Type B pancreatic cell (in vitro differentiated cells): ENCODE data around the gene NPTX2. TPM values are rescaled to one million over a fixed set of nuclear protein-coding genes. Genes with fewer than 3 reads are reported as not detected.

ENCODE experiments used
- DNase-seq: peaks from one replicate; pipeline ENCODE4 v3.0.0; 2021; ENCODE audit warnings: mixed read lengths; ENCODE audit not compliant: unreplicated experiment; ENCODE audit errors: extremely low spot score
- H3K27ac Mint-ChIP-seq: 2 replicates; pipeline ENCODE4 v1.8.0; 2021; ENCODE audit warnings: mild to moderate bottlenecking, mixed read lengths
- H3K27me3 Mint-ChIP-seq: 2 replicates; pipeline ENCODE4 v1.8.0; 2021; ENCODE audit warnings: mixed read lengths
- H3K36me3 Mint-ChIP-seq: 2 replicates; pipeline ENCODE4 v1.8.0; 2021; ENCODE audit warnings: mixed read lengths
- H3K4me1 Mint-ChIP-seq: one replicate; pipeline ENCODE4 v1.8.0; 2021; ENCODE audit warnings: mixed read lengths; ENCODE audit not compliant: unreplicated experiment
- H3K4me3 Mint-ChIP-seq: 2 replicates; pipeline ENCODE4 v1.8.0; 2021; ENCODE audit warnings: mild to moderate bottlenecking, mixed read lengths
- H3K9me3 Mint-ChIP-seq: 2 replicates; pipeline ENCODE4 v1.8.0; 2021; ENCODE audit warnings: mixed read lengths
- CTCF ChIP-seq: fragments of 200-600 bp; sonication (generic); conservative IDR thresholded peaks from 2 replicates; pipeline ENCODE4 v1.5.0; 2021; ENCODE audit warnings: antibody characterized with exemption, mild to moderate bottlenecking
- total RNA-seq: library from RNA; stranded (reverse); gene quantifications from 2 replicates; pipeline ENCODE4 v1.2.1, GENCODE V29; 2021; ENCODE audit warnings: low replicate concordance

Gene NPTX2
- total RNA-seq, 1 donor from 2014 or later, result 14.2 TPM

- peaks cover 8% of the 10 kb centered on the region for H3K9me3 Mint-ChIP-seq
- H3K27me3 Mint-ChIP-seq, result peaks cover 13% of the 10 kb centered on the region
Observed at GRCh38 chr7:98664882-98665281, 47.8 kb downstream of the NPTX2 start.

GRCh38 chr7:98668255-98668654 lies 51.2 kb downstream of the NPTX2 start:
- Mint-ChIP-seq H3K27ac (no peak overlapping the region), H3K36me3 (no peaks in the 10 kb centered on the region), H3K9me3 (peaks cover 8% of the 10 kb centered on the region), H3K4me1 (peaks cover 4% of the 10 kb centered on the region), H3K4me3 (no peak overlapping the region), H3K27me3 (peaks cover 9% of the 10 kb centered on the region)
- no peak for TF ChIP-seq CTCF
- no peak for DNase-seq

More at GRCh38 chr7:98664882-98665281, 47.8 kb downstream of the NPTX2 start:
- no peak for DNase-seq
- TF ChIP-seq CTCF, result no peak
- no peak overlapping the region for H3K4me3 Mint-ChIP-seq
- H3K36me3 Mint-ChIP-seq, result no peaks in the 10 kb centered on the region
- peaks cover 4% of the 10 kb centered on the region for H3K4me1 Mint-ChIP-seq
- no peak overlapping the region for H3K27ac Mint-ChIP-seq

GRCh38 chr7:98669329-98670000 lies 52.4 kb downstream of the NPTX2 start:
- H3K9me3 Mint-ChIP-seq, result no peaks in the 10 kb centered on the region
- no peak for TF ChIP-seq CTCF
- peaks cover 4% of the 10 kb centered on the region for H3K4me1 Mint-ChIP-seq
- H3K36me3 Mint-ChIP-seq, result no peaks in the 10 kb centered on the region
- H3K27ac Mint-ChIP-seq, result no peak overlapping the region
- H3K27me3 Mint-ChIP-seq, result peaks cover 3% of the 10 kb centered on the region
- no peak for DNase-seq
- no peak overlapping the region for H3K4me3 Mint-ChIP-seq

- Mint-ChIP-seq H3K36me3 (no peaks in the 10 kb centered on the region), H3K27ac (no peak overlapping the region), H3K4me1 (peaks cover 4% of the 10 kb centered on the region), H3K4me3 (no peak overlapping the region), H3K9me3 (no peaks in the 10 kb centered on the region), H3K27me3 (peaks cover 3% of the 10 kb centered on the region)
- no peak for TF ChIP-seq CTCF
- no peak for DNase-seq
Observed at GRCh38 chr7:98670186-98670585, 53.1 kb downstream of the NPTX2 start.

GRCh38 chr7:98671733-98672331 lies 54.7 kb downstream of the NPTX2 start:
- Mint-ChIP-seq H3K36me3 (no peaks in the 10 kb centered on the region), H3K27me3 (peaks cover 3% of the 10 kb centered on the region), H3K27ac (no peak overlapping the region), H3K4me1 (peaks cover 4% of the 10 kb centered on the region), H3K9me3 (no peaks in the 10 kb centered on the region), H3K4me3 (no peak overlapping the region)
- TF ChIP-seq CTCF, result no peak
- DNase-seq, result no peak
